ENCODE results near the gene HCN2.

GRCh38 chr19:548886-549830, 40.5 kb upstream of the HCN2 start:
- TF ChIP-seq CTCF (IDR thresholded peaks at IDR 0.05) (no peak), POLR2A (IDR thresholded peaks at IDR 0.05) (no peak)
